Right atrium auricular region (tissue), 2 donors: ENCODE data around the gene SMIM41. TPM values are rescaled to one million over a fixed set of nuclear protein-coding genes. Genes with fewer than 3 reads are reported as not detected.

Experiments
- DNase-seq: peaks from one replicate; pipeline ENCODE4 v3.0.0-alpha.2; 2019; ENCODE audit warnings: low spot score
- H3K27ac ChIP-seq, 2 donors: fragments of 200-600 bp; sonication (generic); 1 replicate in 1 of 2; 2 replicates in 1 of 2; pipeline ENCODE4 v1.5.1; 2016 to 2019
- H3K27me3 ChIP-seq, 2 donors: fragments of 200-600 bp; sonication (generic); one replicate each; pipeline versions ENCODE4 v1.5.1 to v1.6.0; 2017 to 2019
- H3K36me3 ChIP-seq: fragments of 200-600 bp; sonication (generic); one replicate; pipeline ENCODE4 v1.5.1; 2016
- H3K4me1 ChIP-seq, 2 donors: fragments of 200-600 bp; sonication (generic); one replicate each; pipeline versions ENCODE4 v1.5.1 to v1.6.0; 2017 to 2019
- H3K4me3 ChIP-seq, 2 donors: fragments of 200-600 bp; sonication (generic); 1 replicate in 1 of 2; 2 replicates in 1 of 2; pipeline ENCODE4 v1.5.1; 2017 to 2019; ENCODE audit warnings: mild to moderate bottlenecking in 1 of 2, moderate library complexity in 1 of 2
- H3K9me3 ChIP-seq, 2 donors: fragments of 200-600 bp; sonication (generic); one replicate each; pipeline ENCODE4 v1.5.1; 2019
- total RNA-seq, 2 donors: library from RNA; depleted of rRNA; stranded (reverse); fragments of >200 nt; gene quantifications; one replicate each; pipeline ENCODE4 v1.1.0, GENCODE V29; 2016
- TF ChIP-seq, protein P1 (sequence below), 2 donors: fragments of 200-600 bp; sonication (generic); IDR thresholded peaks; one replicate each; pipeline ENCODE4 v1.5.1; 2019; ENCODE audit warnings: antibody characterized with exemption in 2 of 2

SMIM41 gene
- total RNA-seq, 2 donors from 2014 or later: 0.44 to 3.2 TPM

- Histone ChIP-seq H3K4me3 (no peak overlapping the region), H3K27me3 (no peaks in the 10 kb centered on the region), H3K36me3 (peaks cover 50% of the 10 kb centered on the region), H3K9me3 (no peaks in the 10 kb centered on the region), H3K4me1 (peaks cover 0 to 52% of the 10 kb centered on the region in 2 donors), H3K27ac (peak overlapping the region in 1 of 2 donors; percentile 2)
- peak; percentile 93 for DNase-seq
- TF ChIP-seq, protein P1, sequence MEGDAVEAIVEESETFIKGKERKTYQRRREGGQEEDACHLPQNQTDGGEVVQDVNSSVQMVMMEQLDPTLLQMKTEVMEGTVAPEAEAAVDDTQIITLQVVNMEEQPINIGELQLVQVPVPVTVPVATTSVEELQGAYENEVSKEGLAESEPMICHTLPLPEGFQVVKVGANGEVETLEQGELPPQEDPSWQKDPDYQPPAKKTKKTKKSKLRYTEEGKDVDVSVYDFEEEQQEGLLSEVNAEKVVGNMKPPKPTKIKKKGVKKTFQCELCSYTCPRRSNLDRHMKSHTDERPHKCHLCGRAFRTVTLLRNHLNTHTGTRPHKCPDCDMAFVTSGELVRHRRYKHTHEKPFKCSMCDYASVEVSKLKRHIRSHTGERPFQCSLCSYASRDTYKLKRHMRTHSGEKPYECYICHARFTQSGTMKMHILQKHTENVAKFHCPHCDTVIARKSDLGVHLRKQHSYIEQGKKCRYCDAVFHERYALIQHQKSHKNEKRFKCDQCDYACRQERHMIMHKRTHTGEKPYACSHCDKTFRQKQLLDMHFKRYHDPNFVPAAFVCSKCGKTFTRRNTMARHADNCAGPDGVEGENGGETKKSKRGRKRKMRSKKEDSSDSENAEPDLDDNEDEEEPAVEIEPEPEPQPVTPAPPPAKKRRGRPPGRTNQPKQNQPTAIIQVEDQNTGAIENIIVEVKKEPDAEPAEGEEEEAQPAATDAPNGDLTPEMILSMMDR (IDR thresholded peaks at IDR 0.05): no peak
These were observed 19.7 kb upstream of the SMIM41 start for GRCh38 chr12:52059582-52060497.

- H3K36me3 ChIP-seq: peaks cover 42% of the 10 kb centered on the region
- TF ChIP-seq, protein P1 (IDR thresholded peaks at IDR 0.05): no peak
- H3K4me1 ChIP-seq: peaks cover 0 to 47% of the 10 kb centered on the region in 2 donors
- peak overlapping the region in 1 of 2 donors; percentile 2 for H3K27ac ChIP-seq
- H3K9me3 ChIP-seq: no peaks in the 10 kb centered on the region
- no peak for DNase-seq
- H3K4me3 ChIP-seq: no peak overlapping the region
- H3K27me3 ChIP-seq: no peaks in the 10 kb centered on the region
These were observed 18.9 kb upstream of the SMIM41 start for GRCh38 chr12:52060498-52061177.

DNA sequence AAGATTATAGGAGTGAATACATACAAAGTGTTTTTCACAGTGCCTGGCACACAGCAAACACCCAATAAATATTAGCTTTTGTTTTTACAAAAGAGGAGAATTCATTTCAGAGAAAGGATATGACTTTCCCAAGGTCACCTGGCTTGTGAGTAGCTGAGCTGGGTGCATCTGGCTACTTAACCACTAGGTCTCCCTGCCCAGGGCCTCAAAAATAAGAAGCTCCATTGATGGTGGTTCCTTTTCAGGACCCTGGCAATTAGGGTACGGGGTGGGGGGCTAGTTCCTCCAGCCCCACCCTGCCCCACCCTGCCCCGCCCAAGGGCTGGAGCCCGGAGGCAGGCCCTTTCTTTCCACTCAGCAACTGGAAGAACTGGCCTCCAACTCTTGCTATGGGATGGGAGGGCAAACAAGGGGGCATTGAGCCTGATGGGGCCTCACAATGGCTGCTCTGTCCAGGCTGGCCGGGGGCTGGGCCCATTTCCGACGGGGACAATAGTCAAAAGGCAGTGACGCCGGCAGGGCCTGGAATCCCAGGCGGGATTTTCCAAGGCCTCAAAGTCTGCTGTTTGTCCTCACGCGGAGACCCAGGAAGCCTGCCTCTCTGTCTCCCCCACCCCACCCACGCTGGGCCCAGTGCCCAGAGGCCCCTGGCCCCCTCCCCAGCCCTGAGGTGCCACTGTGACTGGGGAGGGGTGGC, 17.9 kb upstream of the SMIM41 start:
- peaks cover 32% of the 10 kb centered on the region for H3K36me3 ChIP-seq
- H3K27ac ChIP-seq: peak overlapping the region; percentile 80 to 88
- no peak overlapping the region for H3K4me3 ChIP-seq
- DNase-seq: no peak
- TF ChIP-seq, protein P1 (IDR thresholded peaks at IDR 0.05): no peak
- H3K4me1 ChIP-seq: peaks cover 0 to 39% of the 10 kb centered on the region in 2 donors
- no peaks in the 10 kb centered on the region for H3K9me3 ChIP-seq
- H3K27me3 ChIP-seq: no peaks in the 10 kb centered on the region

DNA sequence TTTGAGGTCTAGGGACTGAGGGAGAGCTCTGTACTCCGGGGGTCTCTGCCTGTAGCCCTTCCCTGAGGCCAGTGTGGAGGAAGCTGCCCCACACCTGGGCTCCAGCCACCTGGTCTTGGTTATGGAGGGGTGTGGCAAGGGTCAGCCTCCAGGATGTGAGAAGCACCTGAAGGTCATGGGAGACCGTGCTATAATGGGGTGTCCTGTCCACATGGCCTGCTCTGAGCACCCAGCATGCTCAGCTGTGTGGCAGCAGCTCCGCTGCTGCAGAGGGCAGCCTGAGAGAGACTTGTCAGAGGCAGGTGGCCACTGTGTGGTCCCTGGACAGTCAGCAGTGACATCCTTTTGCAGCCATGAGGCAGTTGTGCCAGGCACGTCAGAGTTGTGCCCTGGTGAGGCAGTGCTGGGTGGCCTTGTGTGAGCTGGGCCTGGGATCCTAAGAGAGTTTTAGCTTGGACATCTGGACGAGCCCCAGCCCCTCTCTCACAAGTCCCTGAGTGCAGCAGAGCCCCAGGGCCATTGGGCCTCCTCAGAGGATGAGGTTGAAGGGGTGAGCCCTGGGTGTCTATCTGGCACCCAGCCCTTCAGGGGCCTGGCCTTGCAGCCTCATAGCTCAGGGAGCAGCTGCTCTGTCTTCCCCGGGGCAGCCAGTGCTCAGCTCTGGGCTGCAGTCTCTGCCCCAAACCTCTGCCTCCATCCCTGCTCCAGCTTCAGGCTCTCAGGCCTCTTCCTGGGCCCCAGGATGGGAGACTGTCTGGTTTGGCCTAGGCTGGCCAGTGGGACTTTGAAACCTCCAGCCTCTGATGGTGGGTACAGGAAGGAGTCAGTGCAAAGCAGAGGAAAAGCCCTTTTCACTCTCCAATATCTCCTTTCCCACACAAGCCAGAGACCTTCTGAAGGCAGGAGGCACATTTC, 17.1 kb upstream of the SMIM41 start:
- H3K27me3 ChIP-seq: no peaks in the 10 kb centered on the region
- H3K9me3 ChIP-seq: no peaks in the 10 kb centered on the region
- no peak overlapping the region for H3K4me3 ChIP-seq
- H3K4me1 ChIP-seq: peaks cover 0 to 31% of the 10 kb centered on the region in 2 donors
- H3K36me3 ChIP-seq: peaks cover 24% of the 10 kb centered on the region
- no peak for DNase-seq
- H3K27ac ChIP-seq: peak overlapping the region; percentile 80 to 88
- TF ChIP-seq, protein P1 (IDR thresholded peaks at IDR 0.05): no peak
